HepG2 (cell line): Measurements from ENCODE around the gene GRK5. TPM values are rescaled to one million over a fixed set of nuclear protein-coding genes. Genes with fewer than 3 reads are reported as not detected.

Source experiments
- BCL6 ChIP-seq: IDR thresholded peaks from 2 replicates; pipeline ENCODE4 v1.6.1; 2016; ENCODE audit warnings: missing genetic modification reagents, missing compliant biosample characterization
- EEA1 ChIP-seq: sonication (generic); formaldehyde crosslinking; IDR thresholded peaks from 2 replicates; pipeline ENCODE4 v1.5.1; 2020; ENCODE audit warnings: mild to moderate bottlenecking, missing genetic modification reagents, borderline replicate concordance
- EHMT2 ChIP-seq: fragments of 200-600 bp; sonication (generic); IDR thresholded peaks from 2 replicates; pipeline ENCODE4 v1.7.0; 2017; ENCODE audit warnings: antibody characterized with exemption, low read depth, low read length, borderline replicate concordance
- HDAC1 ChIP-seq: sonication (generic); formaldehyde crosslinking; IDR thresholded peaks from 2 replicates; pipeline ENCODE4 v1.5.1; 2020; ENCODE audit warnings: mild to moderate bottlenecking, missing genetic modification reagents
- KMT2B ChIP-seq: IDR thresholded peaks from 2 replicates; pipeline ENCODE4 v1.6.1; 2016; ENCODE audit warnings: missing genetic modification reagents, missing compliant biosample characterization
- MIER3 ChIP-seq: IDR thresholded peaks from 2 replicates; pipeline ENCODE4 v1.6.1; 2016; ENCODE audit warnings: missing compliant biosample characterization, borderline replicate concordance
- PHB2 ChIP-seq: fragments of 450-650 bp; IDR thresholded peaks from 2 replicates; pipeline ENCODE4 v1.6.1; 2018; ENCODE audit not compliant: partially characterized antibody
- SRF ChIP-seq: IDR thresholded peaks from 2 replicates; pipeline ENCODE4 v1.6.1; 2011; ENCODE audit warnings: mild to moderate bottlenecking, low read depth, low read length, moderate library complexity
- TOPORS ChIP-seq: sonication (generic); formaldehyde crosslinking; IDR thresholded peaks from 2 replicates; pipeline ENCODE4 v1.8.0; 2023; ENCODE audit warnings: mild to moderate bottlenecking, missing genetic modification reagents
- ZNF225 ChIP-seq: sonication (generic); formaldehyde crosslinking; IDR thresholded peaks from 2 replicates; pipeline ENCODE4 v1.4.0; 2020; ENCODE audit warnings: mild to moderate bottlenecking, missing genetic modification reagents
- ZNF232 ChIP-seq: sonication (generic); formaldehyde crosslinking; IDR thresholded peaks from 2 replicates; pipeline ENCODE4 v1.4.0; 2020; ENCODE audit warnings: missing genetic modification reagents, borderline replicate concordance
- ZNF317 ChIP-seq: sonication (generic); formaldehyde crosslinking; IDR thresholded peaks from 2 replicates; pipeline ENCODE4 v1.5.0; 2020; ENCODE audit warnings: mild to moderate bottlenecking, missing genetic modification reagents
- ZNF337 ChIP-seq: sonication (generic); formaldehyde crosslinking; IDR thresholded peaks from 2 replicates; pipeline ENCODE4 v1.5.1; 2020; ENCODE audit warnings: missing genetic modification reagents, low read depth, mild to moderate bottlenecking, borderline replicate concordance
- ZNF552 ChIP-seq: sonication (generic); formaldehyde crosslinking; IDR thresholded peaks from 2 replicates; pipeline ENCODE4 v1.9.0; 2022; ENCODE audit warnings: missing genetic modification reagents, mild to moderate bottlenecking, borderline replicate concordance
- ZNF556 ChIP-seq: sonication (generic); formaldehyde crosslinking; IDR thresholded peaks from 2 replicates; pipeline ENCODE4 v1.4.0; 2020; ENCODE audit warnings: mild to moderate bottlenecking, missing genetic modification reagents, borderline replicate concordance
- ZNF792 ChIP-seq: IDR thresholded peaks from 2 replicates; pipeline ENCODE4 v1.6.1; 2016
- polyA plus RNA-seq, 8 experiments: library from polyadenylated mRNA; depleted of rRNA in 3 of 8; stranded (reverse) in 7 of 8; unstranded in 1 of 8; fragments of >200 nt; fragmentation: Illumina TruSeq in 4 of 8; extraction: Trizol in 4 of 8; gene quantifications; 2 replicates each; pipeline versions ENCODE4 v1.2.1 to v1.2.3, GENCODE V29; 2011 to 2016; ENCODE audit warnings: low read depth in 4 of 8, missing spikeins in 1 of 8, mixed read lengths in 1 of 8; ENCODE audit not compliant: insufficient read depth in 1 of 8
- total RNA-seq, 5 experiments: library from RNA; depleted of rRNA; stranded (reverse); fragments of >200 nt; fragmentation: Illumina TruSeq; extraction: Trizol; gene quantifications; 2 replicates each; pipeline ENCODE4 v1.2.3, GENCODE V29; 2016; ENCODE audit warnings: low read depth in 1 of 5
- TF ChIP-seq, protein P1 (sequence below): sonication (generic); formaldehyde crosslinking; IDR thresholded peaks from 2 replicates; pipeline ENCODE4 v1.5.1; 2020; ENCODE audit warnings: missing genetic modification reagents, mild to moderate bottlenecking, borderline replicate concordance
- TF ChIP-seq, protein P2 (sequence below): sonication (generic); formaldehyde crosslinking; IDR thresholded peaks from 2 replicates; pipeline ENCODE4 v1.5.0; 2020; ENCODE audit warnings: mild to moderate bottlenecking, missing genetic modification reagents, borderline replicate concordance
- TF ChIP-seq, protein P3 (sequence below): sonication (generic); formaldehyde crosslinking; IDR thresholded peaks from 2 replicates; pipeline ENCODE4 v1.9.0; 2021; ENCODE audit warnings: missing genetic modification reagents, mild to moderate bottlenecking, borderline replicate concordance
- TF ChIP-seq, protein P4 (sequence below): sonication (generic); formaldehyde crosslinking; IDR thresholded peaks from 2 replicates; pipeline ENCODE4 v1.5.1; 2020; ENCODE audit warnings: missing genetic modification reagents, mild to moderate bottlenecking, borderline replicate concordance

GRK5 gene
- total and polyA plus RNA-seq, 2 of the 13 experiments (the other 11 are each of a cell fraction or from before 2014, with no cell fraction given) = 10.4 to 12.6 TPM

DNA sequence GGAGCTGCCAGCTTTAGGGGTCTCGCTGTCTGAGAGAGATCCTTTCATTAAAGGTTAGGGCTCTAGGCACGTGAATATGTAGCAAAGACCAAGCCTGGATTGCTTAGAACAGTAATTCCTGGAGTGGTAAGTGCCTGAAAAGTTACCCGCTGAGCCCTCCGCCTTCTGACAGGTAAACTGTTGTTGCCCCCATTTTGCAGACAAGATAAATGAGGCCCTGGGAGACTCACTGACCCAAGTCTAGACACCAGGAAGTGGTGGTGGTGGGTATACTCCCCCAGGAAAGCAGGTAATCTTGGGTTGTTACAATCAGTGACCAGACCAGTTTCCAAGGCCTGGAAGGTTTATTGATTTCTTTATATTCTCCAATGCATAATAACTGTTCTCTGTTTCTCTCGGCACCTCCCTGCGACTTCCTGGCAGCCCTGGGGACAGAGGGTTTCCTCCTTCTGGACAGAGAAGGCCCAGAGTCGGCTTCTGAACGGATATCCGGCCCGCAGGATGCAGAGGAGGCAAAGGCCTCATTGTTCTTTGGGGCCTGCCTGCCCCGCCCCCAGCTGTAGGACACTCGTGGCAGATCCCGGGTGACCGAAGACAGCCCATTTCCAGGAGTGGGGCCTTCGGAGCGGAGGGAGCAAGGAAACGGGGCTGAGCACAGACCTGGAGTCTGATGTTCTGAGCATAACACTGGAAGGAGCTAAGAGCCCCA, 1.3 kb upstream of the GRK5 start (continued):
- TF ChIP-seq ZNF337 (CRISPR knock-in tag) = no peak
- TF ChIP-seq PHB2 = no peak
- TF ChIP-seq, protein P1, sequence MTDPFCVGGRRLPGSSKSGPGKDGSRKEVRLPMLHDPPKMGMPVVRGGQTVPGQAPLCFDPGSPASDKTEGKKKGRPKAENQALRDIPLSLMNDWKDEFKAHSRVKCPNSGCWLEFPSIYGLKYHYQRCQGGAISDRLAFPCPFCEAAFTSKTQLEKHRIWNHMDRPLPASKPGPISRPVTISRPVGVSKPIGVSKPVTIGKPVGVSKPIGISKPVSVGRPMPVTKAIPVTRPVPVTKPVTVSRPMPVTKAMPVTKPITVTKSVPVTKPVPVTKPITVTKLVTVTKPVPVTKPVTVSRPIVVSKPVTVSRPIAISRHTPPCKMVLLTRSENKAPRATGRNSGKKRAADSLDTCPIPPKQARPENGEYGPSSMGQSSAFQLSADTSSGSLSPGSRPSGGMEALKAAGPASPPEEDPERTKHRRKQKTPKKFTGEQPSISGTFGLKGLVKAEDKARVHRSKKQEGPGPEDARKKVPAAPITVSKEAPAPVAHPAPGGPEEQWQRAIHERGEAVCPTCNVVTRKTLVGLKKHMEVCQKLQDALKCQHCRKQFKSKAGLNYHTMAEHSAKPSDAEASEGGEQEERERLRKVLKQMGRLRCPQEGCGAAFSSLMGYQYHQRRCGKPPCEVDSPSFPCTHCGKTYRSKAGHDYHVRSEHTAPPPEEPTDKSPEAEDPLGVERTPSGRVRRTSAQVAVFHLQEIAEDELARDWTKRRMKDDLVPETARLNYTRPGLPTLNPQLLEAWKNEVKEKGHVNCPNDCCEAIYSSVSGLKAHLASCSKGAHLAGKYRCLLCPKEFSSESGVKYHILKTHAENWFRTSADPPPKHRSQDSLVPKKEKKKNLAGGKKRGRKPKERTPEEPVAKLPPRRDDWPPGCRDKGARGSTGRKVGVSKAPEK (CRISPR knock-in tag) = no peak
- no peak; the same call in 1 of the 2 replicates for TF ChIP-seq ZNF232 (CRISPR knock-in tag)
- TF ChIP-seq HDAC1 (CRISPR knock-in tag) = peak; percentile 66
- TF ChIP-seq, protein P2, sequence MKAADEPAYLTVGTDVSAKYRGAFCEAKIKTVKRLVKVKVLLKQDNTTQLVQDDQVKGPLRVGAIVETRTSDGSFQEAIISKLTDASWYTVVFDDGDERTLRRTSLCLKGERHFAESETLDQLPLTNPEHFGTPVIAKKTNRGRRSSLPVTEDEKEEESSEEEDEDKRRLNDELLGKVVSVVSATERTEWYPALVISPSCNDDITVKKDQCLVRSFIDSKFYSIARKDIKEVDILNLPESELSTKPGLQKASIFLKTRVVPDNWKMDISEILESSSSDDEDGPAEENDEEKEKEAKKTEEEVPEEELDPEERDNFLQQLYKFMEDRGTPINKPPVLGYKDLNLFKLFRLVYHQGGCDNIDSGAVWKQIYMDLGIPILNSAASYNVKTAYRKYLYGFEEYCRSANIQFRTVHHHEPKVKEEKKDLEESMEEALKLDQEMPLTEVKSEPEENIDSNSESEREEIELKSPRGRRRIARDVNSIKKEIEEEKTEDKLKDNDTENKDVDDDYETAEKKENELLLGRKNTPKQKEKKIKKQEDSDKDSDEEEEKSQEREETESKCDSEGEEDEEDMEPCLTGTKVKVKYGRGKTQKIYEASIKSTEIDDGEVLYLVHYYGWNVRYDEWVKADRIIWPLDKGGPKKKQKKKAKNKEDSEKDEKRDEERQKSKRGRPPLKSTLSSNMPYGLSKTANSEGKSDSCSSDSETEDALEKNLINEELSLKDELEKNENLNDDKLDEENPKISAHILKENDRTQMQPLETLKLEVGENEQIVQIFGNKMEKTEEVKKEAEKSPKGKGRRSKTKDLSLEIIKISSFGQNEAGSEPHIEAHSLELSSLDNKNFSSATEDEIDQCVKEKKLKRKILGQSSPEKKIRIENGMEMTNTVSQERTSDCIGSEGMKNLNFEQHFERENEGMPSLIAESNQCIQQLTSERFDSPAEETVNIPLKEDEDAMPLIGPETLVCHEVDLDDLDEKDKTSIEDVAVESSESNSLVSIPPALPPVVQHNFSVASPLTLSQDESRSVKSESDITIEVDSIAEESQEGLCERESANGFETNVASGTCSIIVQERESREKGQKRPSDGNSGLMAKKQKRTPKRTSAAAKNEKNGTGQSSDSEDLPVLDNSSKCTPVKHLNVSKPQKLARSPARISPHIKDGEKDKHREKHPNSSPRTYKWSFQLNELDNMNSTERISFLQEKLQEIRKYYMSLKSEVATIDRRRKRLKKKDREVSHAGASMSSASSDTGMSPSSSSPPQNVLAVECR (CRISPR knock-in tag) = 0 out of 2 replicates have a peak, but pooled peaks have one; percentile 36
- TF ChIP-seq, protein P3, sequence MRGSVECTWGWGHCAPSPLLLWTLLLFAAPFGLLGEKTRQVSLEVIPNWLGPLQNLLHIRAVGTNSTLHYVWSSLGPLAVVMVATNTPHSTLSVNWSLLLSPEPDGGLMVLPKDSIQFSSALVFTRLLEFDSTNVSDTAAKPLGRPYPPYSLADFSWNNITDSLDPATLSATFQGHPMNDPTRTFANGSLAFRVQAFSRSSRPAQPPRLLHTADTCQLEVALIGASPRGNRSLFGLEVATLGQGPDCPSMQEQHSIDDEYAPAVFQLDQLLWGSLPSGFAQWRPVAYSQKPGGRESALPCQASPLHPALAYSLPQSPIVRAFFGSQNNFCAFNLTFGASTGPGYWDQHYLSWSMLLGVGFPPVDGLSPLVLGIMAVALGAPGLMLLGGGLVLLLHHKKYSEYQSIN = no peak
- no peak; the same call in 1 of the 2 replicates for TF ChIP-seq ZNF556 (CRISPR knock-in tag)
- TF ChIP-seq ZNF225 (CRISPR knock-in tag) = no peak
- TF ChIP-seq KMT2B = no peak
- TF ChIP-seq SRF = no peak
- TF ChIP-seq TOPORS (CRISPR knock-in tag) = no peak
- TF ChIP-seq EHMT2 = no peak
- no peak for TF ChIP-seq BCL6
- TF ChIP-seq, protein P4, sequence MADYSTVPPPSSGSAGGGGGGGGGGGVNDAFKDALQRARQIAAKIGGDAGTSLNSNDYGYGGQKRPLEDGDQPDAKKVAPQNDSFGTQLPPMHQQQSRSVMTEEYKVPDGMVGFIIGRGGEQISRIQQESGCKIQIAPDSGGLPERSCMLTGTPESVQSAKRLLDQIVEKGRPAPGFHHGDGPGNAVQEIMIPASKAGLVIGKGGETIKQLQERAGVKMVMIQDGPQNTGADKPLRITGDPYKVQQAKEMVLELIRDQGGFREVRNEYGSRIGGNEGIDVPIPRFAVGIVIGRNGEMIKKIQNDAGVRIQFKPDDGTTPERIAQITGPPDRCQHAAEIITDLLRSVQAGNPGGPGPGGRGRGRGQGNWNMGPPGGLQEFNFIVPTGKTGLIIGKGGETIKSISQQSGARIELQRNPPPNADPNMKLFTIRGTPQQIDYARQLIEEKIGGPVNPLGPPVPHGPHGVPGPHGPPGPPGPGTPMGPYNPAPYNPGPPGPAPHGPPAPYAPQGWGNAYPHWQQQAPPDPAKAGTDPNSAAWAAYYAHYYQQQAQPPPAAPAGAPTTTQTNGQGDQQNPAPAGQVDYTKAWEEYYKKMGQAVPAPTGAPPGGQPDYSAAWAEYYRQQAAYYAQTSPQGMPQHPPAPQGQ (CRISPR knock-in tag) = no peak
- TF ChIP-seq ZNF792 = no peak
- 0 out of 2 replicates have a peak, but pooled peaks have one; percentile 45 for TF ChIP-seq ZNF317 (CRISPR knock-in tag)
- no peak for TF ChIP-seq MIER3 (CRISPR knock-in tag)
- TF ChIP-seq ZNF552 = peak; percentile 75
- no peak for TF ChIP-seq EEA1 (CRISPR knock-in tag)
